Measurements from ENCODE around the gene CBX8. TPM values are rescaled to one million over a fixed set of nuclear protein-coding genes. Genes with fewer than 3 reads are reported as not detected.

The CBX8 gene
- total RNA-seq: 5.9 and 6.3 TPM in 2 replicates

DNA sequence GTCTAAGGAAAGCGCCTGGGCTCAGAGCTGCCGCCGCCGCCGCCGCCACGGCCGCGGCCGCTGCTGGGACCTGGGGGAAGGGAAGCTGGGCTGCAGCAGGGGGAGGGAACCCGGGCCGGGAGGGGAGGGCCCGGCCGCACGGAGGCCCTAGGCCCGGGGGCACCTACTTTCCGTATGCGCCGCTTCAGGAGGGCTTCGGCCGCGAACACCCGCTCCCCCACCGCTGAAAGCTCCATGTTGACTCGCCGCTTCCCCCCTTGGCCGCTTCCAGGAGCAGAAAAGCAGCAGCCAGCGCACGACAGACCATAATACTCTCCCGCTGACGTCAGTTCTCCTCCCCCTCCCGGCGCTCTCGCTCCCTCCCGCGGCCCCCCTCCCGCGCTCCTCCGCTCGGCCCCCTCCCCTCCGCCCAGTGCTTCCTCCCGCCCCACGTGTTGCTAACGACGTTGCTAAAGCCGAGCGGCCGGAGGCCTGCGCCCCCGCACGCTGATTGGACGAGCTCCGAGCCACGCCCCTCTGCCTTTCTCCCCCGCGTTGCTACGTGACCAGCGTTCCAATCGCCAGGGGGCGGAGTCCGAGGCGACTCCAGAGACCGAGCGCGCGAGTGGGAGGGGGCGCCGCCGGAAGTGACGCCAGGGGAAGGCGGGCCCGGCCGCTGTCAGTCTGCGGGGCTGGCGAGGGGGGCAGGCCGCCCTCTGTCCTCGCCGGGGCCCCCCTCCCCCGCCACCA, at the start of gene CBX8:
CBX8 (minus strand) TSS at position 315 of the 729 bp plus-strand sequence; CDS start at position 236, 79 bp downstream.
- intact Hi-C loops (cut with micrococcal nuclease): loop anchor here (1.0 to 5.0 kb wide), 7 partner anchors 13 to 1715 kb away; partner anchors contain the start of genes ACTG1, CBX2, CBX4 and RNF213

DNA sequence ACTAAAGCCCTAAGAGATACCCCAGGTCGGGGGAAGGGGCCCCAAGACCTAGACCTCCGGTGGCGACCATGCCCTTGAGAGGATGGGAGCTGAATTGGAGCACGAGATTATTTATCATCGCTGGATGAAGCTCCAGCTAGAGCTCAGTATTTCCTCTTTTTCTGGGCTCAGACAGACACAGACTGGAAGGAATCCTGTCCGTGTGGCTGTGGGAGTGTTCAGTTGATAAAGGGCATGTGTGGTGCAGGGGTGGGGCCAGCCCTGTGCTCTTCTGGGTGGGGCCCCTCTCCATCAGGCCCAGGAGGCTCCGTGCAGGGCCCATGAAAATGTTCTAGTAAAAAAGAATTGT, 48.7 kb upstream of the CBX8 start:
- intact Hi-C loops (cut with micrococcal nuclease): no loop called here

DNA sequence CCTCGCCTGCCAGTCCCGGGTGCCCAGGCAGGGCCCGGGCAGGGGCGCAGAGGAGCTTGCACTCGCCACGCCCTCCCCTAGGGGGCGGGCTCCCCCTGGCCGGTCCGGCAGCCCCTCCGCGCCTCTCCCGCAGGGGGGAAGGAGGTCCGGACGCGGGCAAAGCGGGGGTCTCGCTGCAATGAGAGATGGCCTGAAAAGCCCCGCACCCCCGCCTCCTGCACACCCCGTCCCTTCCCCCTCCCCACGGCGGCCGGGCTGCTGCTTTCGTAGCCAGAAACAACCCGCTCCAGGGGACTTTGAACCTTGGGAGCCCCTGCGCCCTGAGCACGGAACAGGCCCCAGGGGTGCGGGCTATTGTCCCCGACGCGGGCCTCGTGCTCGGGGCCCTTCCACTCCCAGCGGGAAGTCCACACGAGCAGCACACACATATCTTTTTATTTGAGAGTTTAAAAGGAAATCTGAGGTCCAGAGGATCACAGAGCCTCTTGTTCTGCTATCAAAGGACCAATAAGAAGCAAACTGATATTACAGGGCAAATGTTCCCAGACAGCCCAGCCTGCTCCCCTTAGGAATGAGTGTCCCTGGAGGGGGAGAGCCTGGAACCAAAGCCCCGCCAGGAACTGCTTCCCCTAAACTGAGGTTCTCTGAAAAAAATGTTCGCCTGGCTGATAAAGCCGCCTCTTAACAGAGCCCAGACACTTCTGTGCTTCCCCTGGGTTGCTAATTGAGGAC, 48.2 kb upstream of the CBX8 start:
- intact Hi-C loops (cut with micrococcal nuclease): no loop called here

DNA sequence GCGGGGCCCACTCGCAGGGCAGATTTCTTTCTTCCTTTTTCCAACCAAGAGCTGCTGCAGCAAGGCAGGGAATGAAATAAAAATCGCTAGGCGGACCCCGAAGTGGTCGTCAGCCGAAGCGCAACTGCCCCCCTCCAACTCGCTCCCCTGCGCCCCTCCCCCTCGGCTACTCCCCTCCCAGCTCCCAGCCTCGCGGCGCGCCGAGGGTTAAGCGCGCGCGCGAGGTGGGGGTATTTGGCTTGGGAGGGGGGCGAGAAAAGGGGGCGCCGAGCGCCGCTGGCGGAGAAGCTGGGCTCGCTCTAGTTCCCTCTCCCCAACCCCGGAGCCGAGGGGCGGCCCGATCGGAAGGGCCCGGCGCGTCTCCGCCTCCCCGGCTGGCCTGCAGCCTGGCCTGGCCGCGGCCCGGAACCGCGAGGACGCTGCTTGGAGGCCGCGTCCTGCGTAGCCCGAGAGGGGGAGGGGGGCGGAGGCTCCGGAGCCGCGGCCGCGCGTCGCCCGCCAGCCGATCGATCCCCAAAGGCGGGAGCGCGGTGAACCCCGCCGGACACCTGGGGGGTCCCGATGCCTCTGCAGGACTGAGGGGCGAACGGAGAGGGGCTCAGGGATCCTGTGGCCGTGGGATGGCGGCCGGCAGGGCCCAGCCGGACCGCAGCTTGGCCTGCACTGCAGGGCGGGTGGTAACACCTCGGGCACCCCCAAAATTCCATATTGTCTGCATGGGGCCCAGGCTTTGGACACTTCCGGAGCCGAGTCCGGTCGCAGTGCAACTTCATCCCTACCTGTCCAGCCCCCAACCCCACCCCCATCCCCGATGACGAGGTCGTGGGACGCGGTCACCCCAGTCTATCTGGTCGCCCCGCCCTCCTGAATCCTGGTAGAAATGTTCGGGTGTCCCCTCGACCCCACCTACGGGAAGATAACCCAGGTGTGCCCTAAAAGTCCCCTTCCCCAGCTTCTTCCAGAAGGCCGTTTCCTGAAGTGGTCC, 47.2 kb upstream of the CBX8 start:
- intact Hi-C loops (cut with micrococcal nuclease): no loop called here

DNA sequence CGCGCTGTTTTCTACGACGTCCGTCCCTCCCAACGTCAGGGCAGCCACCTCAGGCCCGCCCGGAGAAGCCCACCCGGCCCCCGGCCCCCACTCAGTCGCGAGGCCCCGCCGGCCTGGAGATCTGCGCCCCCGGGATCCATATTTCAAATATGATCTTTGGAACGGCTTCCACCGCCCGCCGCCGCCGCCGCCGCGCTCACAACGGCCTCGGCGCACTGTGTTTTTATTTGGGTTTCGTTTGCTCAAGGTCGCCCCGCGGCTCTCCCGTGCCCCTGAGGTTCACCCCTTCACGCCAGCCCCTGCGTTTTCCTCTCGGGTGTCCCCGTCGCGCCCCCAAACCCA, 46.6 kb upstream of the CBX8 start:
- intact Hi-C loops (cut with micrococcal nuclease): no loop called here

- intact Hi-C loops (cut with micrococcal nuclease): no loop called here
These were observed 46.0 kb upstream of the CBX8 start for GRCh38 chr17:79842656-79843473.

DNA sequence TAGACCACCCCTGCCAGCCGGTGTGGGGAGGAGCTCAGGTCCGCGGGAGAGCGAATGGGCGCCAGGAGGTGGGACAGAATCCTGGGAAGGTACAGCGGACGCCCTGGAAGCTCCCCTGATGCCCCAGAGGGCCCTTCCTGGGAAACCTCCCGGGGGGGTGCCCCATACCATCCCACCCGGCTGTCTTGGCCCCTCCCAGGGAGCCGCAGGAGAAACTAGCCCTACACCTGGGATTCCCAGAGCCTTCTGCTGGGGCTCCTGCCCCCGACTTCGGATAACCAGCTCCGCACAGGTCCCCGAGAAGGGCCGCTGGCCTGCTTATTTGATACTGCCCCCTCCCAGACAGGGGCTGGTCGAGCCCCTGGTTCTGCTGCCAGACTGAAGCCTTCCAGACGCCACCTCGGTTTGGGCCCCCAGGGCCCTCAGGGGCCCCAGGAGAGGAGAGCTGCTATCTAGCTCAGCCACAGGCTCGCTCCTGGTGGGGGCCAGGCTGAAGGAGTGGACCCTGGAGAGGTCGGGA, 45.3 kb upstream of the CBX8 start:
- intact Hi-C loops (cut with micrococcal nuclease): no loop called here

DNA sequence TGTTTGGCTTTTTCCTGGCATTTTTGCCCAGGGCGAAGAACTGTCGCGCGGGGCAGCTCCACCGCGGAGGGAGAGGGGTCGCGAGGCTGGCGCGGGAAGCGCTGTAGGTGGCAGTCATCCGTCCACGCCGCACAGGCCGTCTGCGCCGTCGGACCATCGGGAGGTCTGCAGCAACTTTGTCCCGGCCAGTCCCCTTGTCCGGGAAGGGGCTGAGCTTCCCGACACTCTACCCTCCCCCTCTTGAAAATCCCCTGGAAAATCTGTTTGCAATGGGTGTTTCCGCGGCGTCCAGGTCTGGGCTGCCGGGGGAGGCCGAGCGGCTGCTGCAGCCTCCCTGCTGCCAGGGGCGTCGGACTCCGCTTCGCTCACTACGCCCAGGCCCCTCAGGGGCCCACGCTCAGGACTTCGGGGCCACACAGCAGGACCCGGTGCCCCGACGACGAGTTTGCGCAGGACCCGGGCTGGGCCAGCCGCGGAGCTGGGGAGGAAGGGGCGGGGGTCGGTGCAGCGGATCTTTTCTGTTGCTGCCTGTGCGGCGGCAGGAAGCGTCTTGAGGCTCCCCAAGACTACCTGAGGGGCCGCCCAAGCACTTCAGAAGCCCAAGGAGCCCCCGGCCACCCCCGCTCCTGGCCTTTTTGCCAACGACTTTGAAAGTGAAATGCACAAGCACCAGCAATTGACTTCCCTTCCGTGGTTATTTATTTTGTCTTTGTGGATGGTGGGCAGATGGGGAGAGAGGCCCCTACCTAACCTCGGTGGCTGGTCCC, 44.7 kb upstream of the CBX8 start:
- intact Hi-C loops (cut with micrococcal nuclease): no loop called here

- intact Hi-C loops (cut with micrococcal nuclease): no loop called here
These were observed 44.1 kb upstream of the CBX8 start for GRCh38 chr17:79840989-79841286.

- intact Hi-C loops (cut with micrococcal nuclease): no loop called here
These were observed 43.6 kb upstream of the CBX8 start for GRCh38 chr17:79840269-79840988.

- intact Hi-C loops (cut with micrococcal nuclease): loop anchor here (1.0 to 5.0 kb wide), 5 partner anchors 29 to 263 kb away; partner anchors contain the start of genes CBX8 and GAA
These were observed 42.7 kb upstream of the CBX8 start, which contains the start of gene CBX4 for GRCh38 chr17:79839356-79840268. CBX4 (minus strand) TSS chr17:79839440; CDS start chr17:79839251, 189 bp downstream.

GRCh38 chr17:79838522-79839274, 41.8 kb upstream of the CBX8 start:
- intact Hi-C loops (cut with micrococcal nuclease): loop anchor here (1.0 to 5.0 kb wide), 7 partner anchors 28 to 423 kb away; partner anchors contain the start of genes CBX8 and GAA

GRCh38 chr17:79837888-79838521, 41.1 kb upstream of the CBX8 start:
- intact Hi-C loops (cut with micrococcal nuclease): loop anchor here (1.0 to 5.0 kb wide), 3 partner anchors 92 to 423 kb away; partner anchors contain the start of gene GAA

DNA sequence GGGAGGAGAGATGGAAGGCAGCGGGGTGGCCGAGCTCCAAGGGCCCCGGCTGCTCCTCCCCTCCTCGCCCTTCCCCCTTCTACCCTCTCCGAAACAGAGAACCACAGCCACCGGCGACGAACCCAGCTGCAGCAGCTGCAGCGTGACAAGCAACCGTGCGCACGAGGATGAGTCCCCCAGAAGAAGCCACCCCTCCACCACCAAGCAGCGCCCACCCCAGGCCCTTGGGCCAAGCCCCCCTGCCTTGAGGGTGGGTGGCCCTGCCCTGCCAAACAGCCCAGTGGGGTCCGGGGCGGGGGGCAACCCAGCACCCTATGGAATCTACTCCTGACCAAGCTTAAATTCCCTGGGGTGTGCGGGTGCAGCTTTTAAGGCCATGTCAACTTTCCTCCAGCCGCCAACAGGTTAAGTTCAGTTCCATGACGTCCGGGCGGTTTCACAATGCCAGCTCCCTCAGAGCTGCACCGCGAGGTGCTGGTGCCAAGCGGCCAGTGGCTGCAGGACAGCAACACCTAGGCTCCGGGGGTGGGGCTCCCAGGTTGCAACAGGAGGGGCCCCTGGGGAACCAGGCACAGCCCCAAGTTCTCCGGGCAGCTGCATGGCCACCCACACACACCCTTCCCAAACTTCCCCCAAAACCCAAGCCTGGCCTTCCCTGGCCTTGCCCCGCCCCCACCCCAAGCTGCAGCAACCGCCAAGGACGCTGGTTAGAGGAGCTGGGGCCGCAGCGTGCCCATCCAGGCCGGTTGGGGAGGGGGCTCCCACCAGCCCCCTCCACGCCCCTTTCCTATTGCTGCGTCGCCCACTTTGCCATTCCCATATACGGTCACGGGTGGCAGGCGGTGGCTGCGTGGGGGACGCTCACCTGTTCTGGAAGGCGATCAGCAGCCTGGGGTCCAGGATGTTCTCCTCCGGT, 40.4 kb upstream of the CBX8 start:
- intact Hi-C loops (cut with micrococcal nuclease): loop anchor here (5.0 kb wide), 1 partner anchor 265 kb away; the partner anchor contains the start of gene GAA

DNA sequence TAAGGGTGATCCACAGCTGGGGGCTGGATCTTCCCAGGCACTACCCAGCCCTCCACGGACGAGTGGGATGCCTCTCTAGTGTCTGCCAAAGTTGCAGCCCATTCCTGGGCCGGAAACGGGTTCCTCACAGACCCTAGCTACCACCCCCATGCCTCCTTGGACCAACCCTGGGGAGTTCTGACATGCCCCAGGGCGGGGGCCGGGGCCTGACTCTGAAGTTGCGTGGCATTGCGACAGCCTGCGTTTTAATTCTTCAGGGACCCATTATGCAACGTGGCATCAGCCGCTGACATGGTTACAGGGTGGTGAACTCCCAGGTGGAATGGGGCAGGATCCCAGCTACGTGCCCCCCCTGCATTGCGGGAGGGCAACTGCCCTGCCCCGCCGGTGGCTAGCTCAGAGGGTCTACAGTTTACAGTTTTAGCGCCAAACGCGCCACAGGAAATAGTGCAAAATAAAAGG, 39.7 kb upstream of the CBX8 start:
- intact Hi-C loops (cut with micrococcal nuclease): loop anchor here (5.0 kb wide), 1 partner anchor 266 kb away; the partner anchor contains the start of gene GAA
